Right lobe of liver (tissue), 4 donors: ENCODE data around the gene C15orf62.

ENCODE experiments used
- POLR2A ChIP-seq: fragments of 450-650 bp; IDR thresholded peaks from one replicate; pipeline ENCODE4 v1.6.1; 2017; ENCODE audit warnings: antibody characterized with exemption, mild to moderate bottlenecking
- TF ChIP-seq, protein P1 (sequence below), 4 donors: fragments of 200-600 bp in 3 of 4; fragments of 450-650 bp in 1 of 4; IDR thresholded peaks; one replicate each; pipeline versions ENCODE4 v1.5.1 to v1.8.0; 2016 to 2022; ENCODE audit warnings: antibody characterized with exemption in 4 of 4, mild to moderate bottlenecking in 2 of 4
- donor health status: DM: no; HTN: no; CAD: no.
- donor health status: DM: no; HTN: no; CAD: no.
- donor health status: DM: no; HTN: yes; CAD: no.

DNA sequence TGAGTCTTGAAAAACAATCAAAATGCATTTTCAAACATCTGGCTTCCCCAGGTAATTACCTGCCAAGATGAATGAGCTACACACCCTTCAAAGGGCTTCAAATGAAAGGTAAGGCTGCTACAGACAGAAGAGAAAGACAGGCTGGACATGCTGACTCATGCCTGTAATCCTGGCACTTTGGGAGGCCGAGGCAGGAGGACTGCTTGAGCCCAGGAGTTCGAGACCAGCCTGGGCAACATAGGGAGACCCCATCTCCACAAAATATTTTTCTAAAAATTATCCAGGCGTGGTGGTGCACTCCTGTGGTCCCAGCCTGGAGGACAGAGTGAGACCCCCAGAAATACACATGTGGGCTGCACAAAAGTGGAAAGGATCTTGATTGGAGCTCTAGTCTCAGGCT, 22.6 kb downstream of the C15orf62 start:
- TF ChIP-seq, protein P1, sequence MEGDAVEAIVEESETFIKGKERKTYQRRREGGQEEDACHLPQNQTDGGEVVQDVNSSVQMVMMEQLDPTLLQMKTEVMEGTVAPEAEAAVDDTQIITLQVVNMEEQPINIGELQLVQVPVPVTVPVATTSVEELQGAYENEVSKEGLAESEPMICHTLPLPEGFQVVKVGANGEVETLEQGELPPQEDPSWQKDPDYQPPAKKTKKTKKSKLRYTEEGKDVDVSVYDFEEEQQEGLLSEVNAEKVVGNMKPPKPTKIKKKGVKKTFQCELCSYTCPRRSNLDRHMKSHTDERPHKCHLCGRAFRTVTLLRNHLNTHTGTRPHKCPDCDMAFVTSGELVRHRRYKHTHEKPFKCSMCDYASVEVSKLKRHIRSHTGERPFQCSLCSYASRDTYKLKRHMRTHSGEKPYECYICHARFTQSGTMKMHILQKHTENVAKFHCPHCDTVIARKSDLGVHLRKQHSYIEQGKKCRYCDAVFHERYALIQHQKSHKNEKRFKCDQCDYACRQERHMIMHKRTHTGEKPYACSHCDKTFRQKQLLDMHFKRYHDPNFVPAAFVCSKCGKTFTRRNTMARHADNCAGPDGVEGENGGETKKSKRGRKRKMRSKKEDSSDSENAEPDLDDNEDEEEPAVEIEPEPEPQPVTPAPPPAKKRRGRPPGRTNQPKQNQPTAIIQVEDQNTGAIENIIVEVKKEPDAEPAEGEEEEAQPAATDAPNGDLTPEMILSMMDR (IDR thresholded peaks at IDR 0.05): no peak
- TF ChIP-seq POLR2A: no peak
